GM21528 (cell line): ENCODE data around the gene TMEM242.

Experiments used
- ATAC-seq: cut with Tn5 transposase; IDR thresholded peaks from one replicate; pipeline ENCODE4 v1.9.1; 2021; ENCODE audit warnings: mild to moderate bottlenecking, moderate library complexity; ENCODE audit not compliant: unreplicated experiment, low FRiP score

Gene TMEM242

GRCh38 chr6:157291356-157291755, 32.0 kb downstream of the TMEM242 start:
- ATAC-seq: no peak

- ATAC-seq: no peak
Observed at GRCh38 chr6:157290797-157291196, 32.5 kb downstream of the TMEM242 start.

- ATAC-seq: no peak
Observed at GRCh38 chr6:157289764-157290163, 33.6 kb downstream of the TMEM242 start.

- no peak for ATAC-seq
Observed at GRCh38 chr6:157288575-157288974, 34.7 kb downstream of the TMEM242 start.

- no peak for ATAC-seq
Observed at GRCh38 chr6:157287923-157288322, 35.4 kb downstream of the TMEM242 start.

- no peak for ATAC-seq
Observed at GRCh38 chr6:157287247-157287850, 36.0 kb downstream of the TMEM242 start.

- ATAC-seq: no peak
Observed at GRCh38 chr6:157285422-157285779, 37.9 kb downstream of the TMEM242 start.

GRCh38 chr6:157284738-157285421, 38.4 kb downstream of the TMEM242 start:
- no peak for ATAC-seq

- ATAC-seq: no peak
Observed at GRCh38 chr6:157283900-157284737, 39.2 kb downstream of the TMEM242 start.

- no peak for ATAC-seq
Observed at GRCh38 chr6:157283330-157283898, 39.9 kb downstream of the TMEM242 start.

GRCh38 chr6:157282284-157282683, 41.0 kb downstream of the TMEM242 start:
- no peak for ATAC-seq

GRCh38 chr6:157281570-157281969, 41.7 kb downstream of the TMEM242 start:
- ATAC-seq: no peak

- ATAC-seq: no peak
Observed at GRCh38 chr6:157280947-157281346, 42.4 kb downstream of the TMEM242 start.

- ATAC-seq: no peak
Observed at GRCh38 chr6:157280157-157280556, 43.2 kb downstream of the TMEM242 start.

GRCh38 chr6:157278171-157278570, 45.1 kb downstream of the TMEM242 start:
- no peak for ATAC-seq

- no peak for ATAC-seq
Observed at GRCh38 chr6:157276731-157277130, 46.6 kb downstream of the TMEM242 start.

- ATAC-seq: no peak
Observed at GRCh38 chr6:157276134-157276532, 47.2 kb downstream of the TMEM242 start.

GRCh38 chr6:157274471-157275226, 48.7 kb downstream of the TMEM242 start:
- ATAC-seq: peak; percentile 92

- ATAC-seq: peak; percentile 45
Observed at GRCh38 chr6:157273756-157274470, 49.4 kb downstream of the TMEM242 start.
